Karpas-422 (cell line): ENCODE results near the gene DKK3. TPM values are rescaled to one million over a fixed set of nuclear protein-coding genes. Genes with fewer than 3 reads are reported as not detected.

Source experiments
- DNase-seq: peaks from one replicate; pipeline ENCODE4 v3.0.0-alpha.2; 2015
- H2AFZ ChIP-seq: fragments of 200-600 bp; sonication (generic); 2 replicates; pipeline ENCODE4 v1.6.1; 2014; ENCODE audit warnings: antibody characterized with exemption, low read length, mixed read lengths
- H3K27ac ChIP-seq: fragments of 200-600 bp; sonication (generic); 2 replicates; pipeline ENCODE4 v1.5.1; 2014; ENCODE audit warnings: mild to moderate bottlenecking, low read length, moderate library complexity
- H3K27me3 ChIP-seq: fragments of 200-600 bp; sonication (generic); 2 replicates; pipeline ENCODE4 v1.6.1; 2014; ENCODE audit warnings: low read length, mixed read lengths
- H3K36me3 ChIP-seq: fragments of 200-600 bp; sonication (generic); 2 replicates; pipeline ENCODE4 v1.6.1; 2014; ENCODE audit warnings: low read length, mixed read lengths; ENCODE audit not compliant: insufficient read depth
- H3K4me1 ChIP-seq: fragments of 200-600 bp; sonication (generic); 2 replicates; pipeline ENCODE4 v1.6.1; 2014; ENCODE audit warnings: mild to moderate bottlenecking, low read length, mixed read lengths
- H3K4me2 ChIP-seq: fragments of 200-600 bp; sonication (generic); 2 replicates; pipeline ENCODE4 v1.6.1; 2014; ENCODE audit warnings: low read length, low read depth, mild to moderate bottlenecking; ENCODE audit not compliant: poor library complexity, severe bottlenecking
- H3K4me3 ChIP-seq: fragments of 200-600 bp; sonication (generic); 2 replicates; pipeline ENCODE4 v1.5.1; 2014; ENCODE audit warnings: mild to moderate bottlenecking, antibody characterized with exemption, low read length, mixed read lengths
- H3K79me2 ChIP-seq: fragments of 200-600 bp; sonication (generic); 2 replicates; pipeline ENCODE4 v1.6.1; 2014; ENCODE audit warnings: mild to moderate bottlenecking, low read length, mixed read lengths
- H3K9ac ChIP-seq: fragments of 200-600 bp; sonication (generic); 2 replicates; pipeline ENCODE4 v1.6.0; 2014; ENCODE audit warnings: low read length
- H3K9me2 ChIP-seq: fragments of 200-600 bp; sonication (generic), shearing (Covaris generic); replicated peaks from 2 replicates; pipeline ENCODE4 v1.6.0; 2014; ENCODE audit warnings: mild to moderate bottlenecking, low read length, moderate library complexity; ENCODE audit not compliant: insufficient read depth
- H3K9me3 ChIP-seq: fragments of 300-700, 200-600 bp; sonication (generic); 2 replicates; pipeline ENCODE4 v1.6.1; 2014; ENCODE audit warnings: low read length, mixed read lengths
- H4K20me1 ChIP-seq: fragments of 200-600 bp; sonication (generic); 2 replicates; pipeline ENCODE4 v1.6.1; 2014; ENCODE audit warnings: mild to moderate bottlenecking, antibody characterized with exemption, low read length, low read depth; ENCODE audit not compliant: insufficient read depth
- total RNA-seq: library from RNA; depleted of rRNA; stranded (reverse); fragments of >200 nt; shearing (Covaris generic); gene quantifications from 2 replicates; pipeline ENCODE4 v1.2.3, GENCODE V29; 2014; ENCODE audit warnings: low replicate concordance

The DKK3 gene
- total RNA-seq, 1 experiment from 2014 or later = not detected

DNA sequence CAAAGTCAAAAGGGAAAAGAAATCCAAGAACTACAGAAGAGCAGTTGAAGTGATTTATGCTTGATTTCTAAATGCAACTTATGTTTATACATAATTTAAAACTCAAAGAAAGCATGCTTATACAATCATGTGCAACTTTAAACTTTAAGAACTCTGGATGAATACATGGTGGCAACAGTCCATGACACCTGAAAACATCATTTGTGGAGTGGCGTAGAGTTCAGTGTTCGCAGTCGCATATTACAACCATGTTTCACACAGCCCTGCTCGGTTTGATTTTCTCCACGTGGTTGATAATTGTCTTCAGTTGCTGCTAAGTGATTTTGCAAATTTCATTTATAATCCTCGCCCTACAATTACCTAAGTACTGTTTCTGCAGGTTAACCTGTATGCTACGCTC lies 45.4 kb downstream of the DKK3 start:
- no peaks in the 10 kb centered on the region for H3K27me3 ChIP-seq
- no peak overlapping the region for H3K4me3 ChIP-seq
- no peaks in the 10 kb centered on the region for H3K79me2 ChIP-seq
- no peaks in the 10 kb centered on the region for H3K9me2 ChIP-seq
- H4K20me1 ChIP-seq = no peaks in the 10 kb centered on the region
- no peak overlapping the region for H3K27ac ChIP-seq
- H3K4me2 ChIP-seq = no peak overlapping the region
- DNase-seq = no peak
- H3K9me3 ChIP-seq = no peaks in the 10 kb centered on the region
- no peaks in the 10 kb centered on the region for H3K36me3 ChIP-seq
- no peaks in the 10 kb centered on the region for H3K4me1 ChIP-seq
- no peak overlapping the region for H3K9ac ChIP-seq
- no peak overlapping the region for H2AFZ ChIP-seq

DNA sequence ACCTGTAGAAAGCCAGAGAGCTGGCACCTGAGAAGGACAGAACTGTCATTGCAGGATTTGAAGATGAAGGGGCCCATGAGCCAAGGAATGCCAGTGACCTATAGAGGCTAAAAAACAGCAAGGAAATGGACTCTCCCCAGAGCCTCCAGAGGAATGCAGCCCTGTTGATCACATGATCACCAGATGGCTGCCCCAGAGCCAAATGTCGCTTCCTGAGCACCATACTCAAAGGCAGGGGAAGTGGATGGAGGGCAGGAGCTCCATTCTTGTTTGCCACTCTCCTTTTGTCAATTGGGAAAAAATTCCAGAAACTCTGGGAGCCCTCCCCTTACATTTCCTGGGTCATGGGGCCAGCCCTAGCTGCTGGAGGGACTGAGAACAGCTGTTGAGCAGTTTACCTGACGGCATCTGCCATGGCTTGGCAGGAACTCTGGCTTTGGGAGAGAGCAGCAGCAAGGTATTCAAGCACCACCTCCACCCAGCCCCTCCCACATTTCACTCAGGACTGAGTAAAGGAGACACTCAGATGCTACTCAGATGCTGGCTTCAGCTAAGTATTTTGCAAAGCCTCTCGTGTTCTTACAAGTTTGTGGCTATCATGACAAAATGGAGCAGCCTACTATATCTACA lies 46.9 kb downstream of the DKK3 start:
- no peak overlapping the region for H2AFZ ChIP-seq
- no peaks in the 10 kb centered on the region for H4K20me1 ChIP-seq
- no peaks in the 10 kb centered on the region for H3K79me2 ChIP-seq
- no peaks in the 10 kb centered on the region for H3K9me3 ChIP-seq
- DNase-seq = no peak
- no peak overlapping the region for H3K9ac ChIP-seq
- H3K9me2 ChIP-seq = no peaks in the 10 kb centered on the region
- no peaks in the 10 kb centered on the region for H3K4me1 ChIP-seq
- no peak overlapping the region for H3K4me2 ChIP-seq
- no peak overlapping the region for H3K27ac ChIP-seq
- H3K4me3 ChIP-seq = no peak overlapping the region
- H3K36me3 ChIP-seq = no peaks in the 10 kb centered on the region; the same call in 1 of the 2 replicates
- no peaks in the 10 kb centered on the region for H3K27me3 ChIP-seq

DNA sequence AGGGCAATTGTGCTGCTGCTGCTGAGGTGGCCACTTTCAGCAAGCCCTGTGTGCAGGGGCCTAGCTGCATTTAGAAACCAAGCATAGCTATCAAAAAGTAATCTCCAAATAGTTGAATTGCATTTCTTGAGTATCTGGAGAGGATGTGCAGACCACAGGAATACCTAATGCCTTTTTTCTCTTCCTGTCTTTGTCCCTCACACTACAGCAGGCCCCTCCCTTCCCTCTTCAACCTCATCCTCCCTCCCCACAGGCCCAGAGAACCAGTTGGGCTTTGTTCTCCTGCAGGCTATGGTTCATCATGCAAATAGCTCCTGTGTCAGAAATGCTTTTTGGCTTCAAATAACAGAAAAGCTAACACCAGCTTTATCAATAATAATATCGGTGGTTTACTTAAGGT lies 47.7 kb downstream of the DKK3 start:
- DNase-seq = no peak

GRCh38 chr11:11959601-11960000 lies 48.8 kb downstream of the DKK3 start:
- Histone ChIP-seq H4K20me1 (no peaks in the 10 kb centered on the region), H3K4me3 (no peak overlapping the region), H3K4me2 (no peak overlapping the region), H3K27me3 (no peaks in the 10 kb centered on the region), H3K79me2 (no peaks in the 10 kb centered on the region), H3K4me1 (no peaks in the 10 kb centered on the region), H3K36me3 (peaks cover 15% of the 10 kb centered on the region; the same call in 1 of the 2 replicates), H3K9ac (no peak overlapping the region), H3K9me3 (no peaks in the 10 kb centered on the region), H3K27ac (no peak overlapping the region), H3K9me2 (no peaks in the 10 kb centered on the region), H2AFZ (no peak overlapping the region)
- DNase-seq = no peak

More for the DNA sequence above, 47.7 kb downstream of the DKK3 start:
- no peaks in the 10 kb centered on the region for H4K20me1 ChIP-seq
- H2AFZ ChIP-seq = no peak overlapping the region
- H3K27me3 ChIP-seq = no peaks in the 10 kb centered on the region
- H3K9me2 ChIP-seq = no peaks in the 10 kb centered on the region
- peaks cover 6% of the 10 kb centered on the region; the same call in 1 of the 2 replicates for H3K36me3 ChIP-seq
- H3K4me3 ChIP-seq = no peak overlapping the region
- no peaks in the 10 kb centered on the region for H3K9me3 ChIP-seq
- no peaks in the 10 kb centered on the region for H3K4me1 ChIP-seq
- H3K79me2 ChIP-seq = no peaks in the 10 kb centered on the region
- H3K27ac ChIP-seq = no peak overlapping the region
- H3K9ac ChIP-seq = no peak overlapping the region
- no peak overlapping the region for H3K4me2 ChIP-seq

DNA sequence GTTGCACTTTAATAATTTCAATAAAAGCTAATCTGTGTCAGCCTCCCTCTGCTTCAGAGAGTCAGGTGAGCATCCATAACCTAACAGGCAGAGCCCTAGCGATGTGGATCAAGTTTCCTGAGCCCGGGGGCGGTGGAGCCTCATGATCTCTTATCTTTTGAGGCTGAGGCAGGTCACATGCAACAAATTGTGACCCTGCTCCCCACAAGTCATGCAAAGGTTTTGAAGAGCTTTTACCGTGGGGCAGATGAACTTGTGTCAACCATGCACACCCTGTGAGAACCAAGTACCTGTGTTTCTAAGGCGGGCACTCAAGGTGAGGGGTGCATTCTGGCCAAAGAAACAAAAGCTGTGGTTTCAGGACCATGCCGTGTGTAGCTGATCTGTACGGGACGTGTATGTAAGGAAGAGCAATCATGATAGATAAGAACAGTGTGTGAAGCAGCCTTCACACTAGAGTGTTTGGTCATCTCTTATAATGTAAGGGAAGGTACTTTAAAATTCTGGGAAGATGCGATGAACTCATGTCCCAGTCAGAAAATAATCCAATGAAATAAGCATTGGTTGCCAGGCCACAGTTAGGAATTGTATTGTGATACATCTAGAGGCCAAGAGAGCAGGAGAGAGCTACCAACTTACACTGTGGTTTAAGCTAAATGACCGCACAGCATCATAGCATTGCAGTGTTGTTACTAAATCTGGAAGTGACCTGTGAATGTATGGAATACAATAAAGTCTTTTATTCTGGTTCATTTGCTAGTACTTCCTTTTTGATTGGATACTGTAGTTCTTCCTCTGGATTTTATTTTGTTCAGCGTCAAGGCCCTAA lies 49.8 kb downstream of the DKK3 start:
- H3K79me2 ChIP-seq = no peaks in the 10 kb centered on the region
- H4K20me1 ChIP-seq = no peaks in the 10 kb centered on the region
- H3K4me1 ChIP-seq = no peaks in the 10 kb centered on the region
- no peaks in the 10 kb centered on the region for H3K27me3 ChIP-seq
- DNase-seq = no peak
- H3K9me3 ChIP-seq = no peaks in the 10 kb centered on the region
- no peaks in the 10 kb centered on the region for H3K9me2 ChIP-seq
- H3K4me3 ChIP-seq = no peak overlapping the region
- H3K4me2 ChIP-seq = no peak overlapping the region
- H2AFZ ChIP-seq = no peak overlapping the region
- H3K36me3 ChIP-seq = peaks cover 16% of the 10 kb centered on the region; the same call in 1 of the 2 replicates
- no peak overlapping the region for H3K27ac ChIP-seq
- H3K9ac ChIP-seq = no peak overlapping the region

GRCh38 chr11:11956006-11956405 lies 52.4 kb downstream of the DKK3 start:
- no peak overlapping the region for H3K27ac ChIP-seq
- no peaks in the 10 kb centered on the region for H4K20me1 ChIP-seq
- no peaks in the 10 kb centered on the region for H3K79me2 ChIP-seq
- H3K4me3 ChIP-seq = no peak overlapping the region
- H3K27me3 ChIP-seq = no peaks in the 10 kb centered on the region
- no peaks in the 10 kb centered on the region for H3K9me3 ChIP-seq
- no peak overlapping the region for H3K9ac ChIP-seq
- no peak overlapping the region for H2AFZ ChIP-seq
- H3K9me2 ChIP-seq = no peaks in the 10 kb centered on the region
- H3K4me1 ChIP-seq = no peaks in the 10 kb centered on the region
- DNase-seq = no peak
- H3K4me2 ChIP-seq = no peak overlapping the region
- peaks cover 18% of the 10 kb centered on the region; the same call in 1 of the 2 replicates for H3K36me3 ChIP-seq

DNA sequence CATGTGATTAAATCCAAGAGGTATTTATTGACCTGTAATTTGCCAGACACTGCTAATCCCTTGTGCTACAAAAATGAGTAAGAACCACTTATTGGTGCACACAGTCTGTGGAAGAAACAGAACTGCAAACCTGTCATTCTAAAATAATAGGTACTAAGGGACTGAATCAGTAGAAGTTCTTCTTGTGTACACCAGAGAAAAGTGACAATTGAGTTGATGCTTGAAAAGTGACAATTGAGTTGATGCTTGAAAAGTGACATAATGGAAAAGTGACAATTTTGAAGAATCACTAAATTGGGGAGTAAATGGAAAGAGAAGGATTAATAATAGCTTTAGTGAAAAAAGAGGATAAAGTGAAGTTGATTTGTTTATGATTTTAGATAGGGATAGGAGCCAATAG lies 56.4 kb downstream of the DKK3 start:
- no peak overlapping the region for H2AFZ ChIP-seq
- H3K9me2 ChIP-seq = no peaks in the 10 kb centered on the region
- H3K4me1 ChIP-seq = no peaks in the 10 kb centered on the region
- no peaks in the 10 kb centered on the region for H4K20me1 ChIP-seq
- DNase-seq = no peak
- no peaks in the 10 kb centered on the region for H3K79me2 ChIP-seq
- H3K4me3 ChIP-seq = no peak overlapping the region
- H3K9ac ChIP-seq = no peak overlapping the region
- H3K36me3 ChIP-seq = peaks cover 24% of the 10 kb centered on the region; the same call in 1 of the 2 replicates
- no peaks in the 10 kb centered on the region for H3K27me3 ChIP-seq
- H3K9me3 ChIP-seq = no peaks in the 10 kb centered on the region
- H3K27ac ChIP-seq = no peak overlapping the region
- H3K4me2 ChIP-seq = no peak overlapping the region

GRCh38 chr11:11949482-11949881 lies 58.9 kb downstream of the DKK3 start:
- DNase-seq = no peak
- no peak overlapping the region for H3K4me2 ChIP-seq
- H3K36me3 ChIP-seq = peaks cover 12% of the 10 kb centered on the region; the same call in 1 of the 2 replicates
- no peaks in the 10 kb centered on the region for H3K9me3 ChIP-seq
- no peak overlapping the region for H2AFZ ChIP-seq
- H3K27ac ChIP-seq = no peak overlapping the region
- H3K9ac ChIP-seq = no peak overlapping the region
- no peak overlapping the region for H3K4me3 ChIP-seq
- H3K9me2 ChIP-seq = no peaks in the 10 kb centered on the region
- H3K27me3 ChIP-seq = no peaks in the 10 kb centered on the region
- H4K20me1 ChIP-seq = no peaks in the 10 kb centered on the region
- no peaks in the 10 kb centered on the region for H3K79me2 ChIP-seq
- no peaks in the 10 kb centered on the region for H3K4me1 ChIP-seq
